Panc1 (cell line): Measurements from ENCODE around the gene FAM83C.

ENCODE experiments used
- POLR2AphosphoS5 ChIP-seq: IDR thresholded peaks from 2 replicates; pipeline ENCODE4 v1.6.1; 2012; ENCODE audit warnings: mild to moderate bottlenecking, low read depth, low read length, moderate library complexity
- SIN3A ChIP-seq: IDR thresholded peaks from 2 replicates; pipeline ENCODE4 v1.6.1; 2012; ENCODE audit warnings: low read depth, mild to moderate bottlenecking, low read length, moderate library complexity, borderline replicate concordance; ENCODE audit not compliant: insufficient read depth
- TF ChIP-seq, protein P1 (sequence below): fragments of 450-650 bp; IDR thresholded peaks from 2 replicates; pipeline ENCODE4 v1.5.1; 2017; ENCODE audit warnings: mild to moderate bottlenecking
- TF ChIP-seq, protein P2 (sequence below), 2 experiments: IDR thresholded peaks; 2 replicates each; pipeline ENCODE4 v1.6.1; 2011 to 2012; ENCODE audit warnings: low read depth in 2 of 2, control low read depth in 1 of 2, low read length in 1 of 2, mild to moderate bottlenecking in 1 of 2, moderate library complexity in 1 of 2; ENCODE audit not compliant: insufficient read depth in 1 of 2

DNA sequence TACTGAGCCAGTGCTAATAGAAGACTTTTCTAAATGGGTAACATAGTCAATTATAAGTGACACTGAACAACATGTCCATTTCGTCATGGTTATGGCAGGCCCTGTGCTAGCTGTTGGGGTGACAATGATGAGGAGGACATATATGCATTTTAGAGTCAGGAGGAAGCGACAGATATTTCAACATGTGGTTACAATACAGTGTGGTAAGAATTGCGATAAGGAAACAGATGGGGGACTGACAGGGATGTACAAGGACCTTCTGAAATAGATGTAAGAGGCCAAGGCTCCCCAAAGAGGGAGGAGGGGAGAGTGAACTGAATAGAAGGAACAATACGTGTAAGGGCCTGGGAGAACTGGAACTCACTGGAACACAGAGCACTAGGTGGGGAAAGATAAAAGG, 54.1 kb downstream of the FAM83C start:
- TF ChIP-seq, protein P1, sequence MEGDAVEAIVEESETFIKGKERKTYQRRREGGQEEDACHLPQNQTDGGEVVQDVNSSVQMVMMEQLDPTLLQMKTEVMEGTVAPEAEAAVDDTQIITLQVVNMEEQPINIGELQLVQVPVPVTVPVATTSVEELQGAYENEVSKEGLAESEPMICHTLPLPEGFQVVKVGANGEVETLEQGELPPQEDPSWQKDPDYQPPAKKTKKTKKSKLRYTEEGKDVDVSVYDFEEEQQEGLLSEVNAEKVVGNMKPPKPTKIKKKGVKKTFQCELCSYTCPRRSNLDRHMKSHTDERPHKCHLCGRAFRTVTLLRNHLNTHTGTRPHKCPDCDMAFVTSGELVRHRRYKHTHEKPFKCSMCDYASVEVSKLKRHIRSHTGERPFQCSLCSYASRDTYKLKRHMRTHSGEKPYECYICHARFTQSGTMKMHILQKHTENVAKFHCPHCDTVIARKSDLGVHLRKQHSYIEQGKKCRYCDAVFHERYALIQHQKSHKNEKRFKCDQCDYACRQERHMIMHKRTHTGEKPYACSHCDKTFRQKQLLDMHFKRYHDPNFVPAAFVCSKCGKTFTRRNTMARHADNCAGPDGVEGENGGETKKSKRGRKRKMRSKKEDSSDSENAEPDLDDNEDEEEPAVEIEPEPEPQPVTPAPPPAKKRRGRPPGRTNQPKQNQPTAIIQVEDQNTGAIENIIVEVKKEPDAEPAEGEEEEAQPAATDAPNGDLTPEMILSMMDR: no peak
- TF ChIP-seq SIN3A (no peak), POLR2AphosphoS5 (no peak)
- TF ChIP-seq, protein P2, sequence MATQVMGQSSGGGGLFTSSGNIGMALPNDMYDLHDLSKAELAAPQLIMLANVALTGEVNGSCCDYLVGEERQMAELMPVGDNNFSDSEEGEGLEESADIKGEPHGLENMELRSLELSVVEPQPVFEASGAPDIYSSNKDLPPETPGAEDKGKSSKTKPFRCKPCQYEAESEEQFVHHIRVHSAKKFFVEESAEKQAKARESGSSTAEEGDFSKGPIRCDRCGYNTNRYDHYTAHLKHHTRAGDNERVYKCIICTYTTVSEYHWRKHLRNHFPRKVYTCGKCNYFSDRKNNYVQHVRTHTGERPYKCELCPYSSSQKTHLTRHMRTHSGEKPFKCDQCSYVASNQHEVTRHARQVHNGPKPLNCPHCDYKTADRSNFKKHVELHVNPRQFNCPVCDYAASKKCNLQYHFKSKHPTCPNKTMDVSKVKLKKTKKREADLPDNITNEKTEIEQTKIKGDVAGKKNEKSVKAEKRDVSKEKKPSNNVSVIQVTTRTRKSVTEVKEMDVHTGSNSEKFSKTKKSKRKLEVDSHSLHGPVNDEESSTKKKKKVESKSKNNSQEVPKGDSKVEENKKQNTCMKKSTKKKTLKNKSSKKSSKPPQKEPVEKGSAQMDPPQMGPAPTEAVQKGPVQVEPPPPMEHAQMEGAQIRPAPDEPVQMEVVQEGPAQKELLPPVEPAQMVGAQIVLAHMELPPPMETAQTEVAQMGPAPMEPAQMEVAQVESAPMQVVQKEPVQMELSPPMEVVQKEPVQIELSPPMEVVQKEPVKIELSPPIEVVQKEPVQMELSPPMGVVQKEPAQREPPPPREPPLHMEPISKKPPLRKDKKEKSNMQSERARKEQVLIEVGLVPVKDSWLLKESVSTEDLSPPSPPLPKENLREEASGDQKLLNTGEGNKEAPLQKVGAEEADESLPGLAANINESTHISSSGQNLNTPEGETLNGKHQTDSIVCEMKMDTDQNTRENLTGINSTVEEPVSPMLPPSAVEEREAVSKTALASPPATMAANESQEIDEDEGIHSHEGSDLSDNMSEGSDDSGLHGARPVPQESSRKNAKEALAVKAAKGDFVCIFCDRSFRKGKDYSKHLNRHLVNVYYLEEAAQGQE (IDR thresholded peaks at IDR 0.05; ENCODE audit: insufficient read depth in 1 of 2, low read depth in 2 of 2, low read length in 1 of 2): no peak
